GM21723 (cell line): Measurements from ENCODE around the gene CDX1.

Experiments used
- ATAC-seq: cut with Tn5 transposase; IDR thresholded peaks from one replicate; pipeline ENCODE4 v1.9.1; 2021; ENCODE audit warnings: mild to moderate bottlenecking, moderate library complexity; ENCODE audit not compliant: unreplicated experiment

CDX1 gene

GRCh38 chr5:150166650-150167511 lies at the start of gene CDX1:
TSS of gene CDX1 (plus strand) at chr5:150166778. CDS start at chr5:150166877, 99 bp downstream.
- no peak for ATAC-seq

- no peak for ATAC-seq
These were observed 48.5 kb upstream of the CDX1 start for GRCh38 chr5:150117945-150118560.

GRCh38 chr5:150118561-150119229 lies 47.9 kb upstream of the CDX1 start:
- ATAC-seq, result no peak

- no peak for ATAC-seq
These were observed 47.0 kb upstream of the CDX1 start for GRCh38 chr5:150119421-150120061.

- no peak for ATAC-seq
These were observed 46.5 kb upstream of the CDX1 start for GRCh38 chr5:150120062-150120441.

GRCh38 chr5:150120617-150121447 lies 45.7 kb upstream of the CDX1 start:
- no peak for ATAC-seq

- ATAC-seq, result no peak
These were observed 45.0 kb upstream of the CDX1 start for GRCh38 chr5:150121448-150122157.

GRCh38 chr5:150122158-150122510 lies 44.4 kb upstream of the CDX1 start:
- peak; percentile 85 for ATAC-seq

GRCh38 chr5:150122536-150123481 lies 43.8 kb upstream of the CDX1 start:
- no peak for ATAC-seq

GRCh38 chr5:150123542-150123941 lies 43.0 kb upstream of the CDX1 start:
- no peak for ATAC-seq

GRCh38 chr5:150124111-150124557 lies 42.4 kb upstream of the CDX1 start:
- no peak for ATAC-seq

- ATAC-seq, result no peak
These were observed 42.0 kb upstream of the CDX1 start for GRCh38 chr5:150124596-150124995.

GRCh38 chr5:150125334-150125733 lies 41.2 kb upstream of the CDX1 start:
- ATAC-seq, result no peak

GRCh38 chr5:150126199-150126920 lies 40.2 kb upstream of the CDX1 start:
- no peak for ATAC-seq

GRCh38 chr5:150126921-150127265 lies 39.7 kb upstream of the CDX1 start:
- ATAC-seq, result no peak

GRCh38 chr5:150129454-150129812 lies 37.1 kb upstream of the CDX1 start:
- no peak for ATAC-seq

- ATAC-seq, result peak; percentile 72
These were observed 36.6 kb upstream of the CDX1 start for GRCh38 chr5:150129813-150130492.

GRCh38 chr5:150130493-150130922 lies 36.1 kb upstream of the CDX1 start:
- no peak for ATAC-seq
